Renal cortical epithelial cell (primary cell): ENCODE results near the gene SPDYA. TPM values are rescaled to one million over a fixed set of nuclear protein-coding genes. Genes with fewer than 3 reads are reported as not detected.

Experiments
- total RNA-seq: library from RNA; depleted of rRNA; stranded (reverse); fragments of >200 nt; gene quantifications from 2 replicates; pipeline ENCODE4 v1.2.3, GENCODE V29; 2014

SPDYA gene
- total RNA-seq, 1 donor from 2014 or later: 3.5 TPM

Other genes with a start within 250 kb of the SPDYA start
- gene PPP1CB, start 59.0 kb upstream of the SPDYA start, total RNA-seq: 570 and 578 TPM in 2 replicates
- 13.4 and 23.8 TPM in 2 replicates for gene TRMT61B, start 59.5 kb downstream of the SPDYA start, total RNA-seq
- gene WDR43, start 83.8 kb downstream of the SPDYA start, total RNA-seq: 93.1 and 107 TPM in 2 replicates
- not detected in 2 replicates for gene TOGARAM2, start 170.5 kb downstream of the SPDYA start, total RNA-seq